GM23338 (cell line): ENCODE measurements around the gene ZNF644. TPM values are rescaled to one million over a fixed set of nuclear protein-coding genes. Genes with fewer than 3 reads are reported as not detected.

Experiments used
- ATAC-seq: fragments of 200-7000 bp; cut with Tn5 transposase; 3 replicates; pipeline ENCODE4 v1.9.1; 2020
- DNase-seq: peaks from one replicate; pipeline ENCODE4 v3.0.0-alpha.2; 2015; ENCODE audit warnings: low spot score
- H2AFZ ChIP-seq: fragments of 200-600 bp; sonication (generic); 2 replicates; pipeline ENCODE4 v1.8.0; 2016; ENCODE audit warnings: antibody characterized with exemption, mild to moderate bottlenecking, moderate library complexity
- H3F3A ChIP-seq: fragments of 200-600 bp; sonication (generic); replicated peaks from 2 replicates; pipeline ENCODE4 v1.8.0; 2017; ENCODE audit warnings: antibody characterized with exemption, mixed run types, low read depth
- H3K27ac ChIP-seq: fragments of 200-600 bp; sonication (generic); 2 replicates; pipeline ENCODE4 v1.6.1; 2016; ENCODE audit warnings: low read depth
- H3K27me3 ChIP-seq: fragments of 200-600 bp; sonication (generic); 2 replicates; pipeline ENCODE4 v1.8.0; 2016; ENCODE audit warnings: mild to moderate bottlenecking, mixed run types, moderate library complexity; ENCODE audit not compliant: insufficient read depth
- H3K36me3 ChIP-seq: fragments of 200-600 bp; sonication (generic); 2 replicates; pipeline ENCODE4 v1.8.0; 2016; ENCODE audit warnings: mild to moderate bottlenecking; ENCODE audit not compliant: insufficient read depth
- H3K4me1 ChIP-seq: fragments of 200-600 bp; sonication (generic); 2 replicates; pipeline ENCODE4 v1.8.0; 2016; ENCODE audit warnings: mild to moderate bottlenecking, moderate library complexity; ENCODE audit not compliant: insufficient read depth
- H3K4me2 ChIP-seq: fragments of 200-600 bp; sonication (generic); 2 replicates; pipeline ENCODE4 v1.7.1; 2017; ENCODE audit warnings: mixed run types
- H3K4me3 ChIP-seq: fragments of 200-600 bp; sonication (generic); 2 replicates; pipeline ENCODE4 v1.6.1; 2016; ENCODE audit warnings: mixed run types
- H3K79me2 ChIP-seq: fragments of 200-600 bp; sonication (generic); replicated peaks from 2 replicates; pipeline ENCODE4 v1.8.0; 2017; ENCODE audit warnings: mild to moderate bottlenecking; ENCODE audit not compliant: insufficient read depth
- H3K9me2 ChIP-seq: fragments of 200-600 bp; sonication (generic); 2 replicates; pipeline ENCODE4 v1.8.0; 2017; ENCODE audit not compliant: insufficient read depth
- H4K20me1 ChIP-seq: fragments of 200-600 bp; sonication (generic); replicated peaks from 2 replicates; pipeline ENCODE4 v1.8.0; 2017; ENCODE audit warnings: mild to moderate bottlenecking; ENCODE audit not compliant: insufficient read depth
- H3K27ac Mint-ChIP-seq: 2 replicates; pipeline ENCODE4 v1.8.0; 2020; ENCODE audit warnings: inconsistent platforms, mild to moderate bottlenecking, moderate library complexity, mixed read lengths
- H3K27me3 Mint-ChIP-seq: 3 replicates; pipeline ENCODE4 v1.8.0; 2022; ENCODE audit warnings: low read depth, mild to moderate bottlenecking, moderate library complexity, mixed read lengths, inconsistent platforms; ENCODE audit not compliant: insufficient read depth, poor library complexity
- H3K36me3 Mint-ChIP-seq: 3 replicates; pipeline ENCODE4 v1.8.0; 2021; ENCODE audit warnings: low read depth, mild to moderate bottlenecking, inconsistent platforms, moderate library complexity, mixed read lengths
- H3K4me1 Mint-ChIP-seq: 3 replicates; pipeline ENCODE4 v1.8.0; 2020; ENCODE audit warnings: mild to moderate bottlenecking, inconsistent platforms, mixed read lengths
- H3K4me3 Mint-ChIP-seq: 3 replicates; pipeline ENCODE4 v1.8.0; 2021; ENCODE audit warnings: moderate library complexity, mild to moderate bottlenecking, inconsistent platforms, mixed read lengths
- H3K9me3 Mint-ChIP-seq: 3 replicates; pipeline ENCODE4 v1.8.0; 2020; ENCODE audit warnings: moderate library complexity, mild to moderate bottlenecking, inconsistent platforms, mixed read lengths
- CREB1 ChIP-seq: fragments of 250-450 bp; sonication (Bioruptor Pico); IDR thresholded peaks from 2 replicates; pipeline ENCODE4 v1.5.0; 2020; ENCODE audit warnings: low read depth, mild to moderate bottlenecking, moderate library complexity
- EZH2 ChIP-seq: fragments of 200-600 bp; sonication (generic); IDR thresholded peaks from one replicate; pipeline ENCODE4 v1.8.0; 2017; ENCODE audit warnings: antibody characterized with exemption, mild to moderate bottlenecking, low read depth; ENCODE audit not compliant: unreplicated experiment
- EZH2phosphoT487 ChIP-seq: fragments of 200-600 bp; sonication (generic); IDR thresholded peaks from one replicate; pipeline ENCODE4 v1.8.1; 2018; ENCODE audit warnings: antibody characterized with exemption; ENCODE audit not compliant: unreplicated experiment
- JUNB ChIP-seq: IDR thresholded peaks from one replicate; pipeline ENCODE4 v1.6.1; 2016; ENCODE audit warnings: antibody characterized with exemption; ENCODE audit not compliant: unreplicated experiment
- NANOG ChIP-seq: IDR thresholded peaks from 2 replicates; pipeline ENCODE4 v1.6.1; 2016; ENCODE audit warnings: antibody characterized with exemption, borderline replicate concordance
- POLR2AphosphoS5 ChIP-seq: IDR thresholded peaks from 2 replicates; pipeline ENCODE4 v1.6.1; 2016; ENCODE audit warnings: antibody characterized with exemption, low read depth
- STAT1 ChIP-seq: IDR thresholded peaks from one replicate; pipeline ENCODE4 v1.6.1; 2016; ENCODE audit warnings: antibody characterized with exemption; ENCODE audit not compliant: unreplicated experiment
- ZNF114 ChIP-seq: fragments of 250-450 bp; sonication (Bioruptor Pico); IDR thresholded peaks from 2 replicates; pipeline ENCODE4 v1.5.0; 2020; ENCODE audit warnings: mild to moderate bottlenecking, moderate library complexity
- ZNF331 ChIP-seq: fragments of 250-450 bp; sonication (Bioruptor Pico); IDR thresholded peaks from 2 replicates; pipeline ENCODE4 v1.5.0; 2020; ENCODE audit warnings: low read depth, mild to moderate bottlenecking, moderate library complexity
- polyA plus RNA-seq: library from polyadenylated mRNA; unstranded; fragments of >200 nt; fragmentation: Nextera tagmentation; extraction: Ambion mirVana; gene quantifications from 2 replicates; pipeline ENCODE4 v1.2.1, GENCODE V29; 2016
- total RNA-seq: library from RNA; depleted of rRNA; stranded (reverse); fragments of >200 nt; shearing (Covaris generic); gene quantifications from 2 replicates; pipeline ENCODE4 v1.2.3, GENCODE V29; 2014
- TF ChIP-seq, protein P1 (sequence below): fragments of 250-450 bp; sonication (Bioruptor Pico); IDR thresholded peaks from 2 replicates; pipeline ENCODE4 v1.5.0; 2020; ENCODE audit warnings: mild to moderate bottlenecking, moderate library complexity
- TF ChIP-seq, protein P2 (sequence below): IDR thresholded peaks from 2 replicates; pipeline ENCODE4 v1.6.1; 2016; ENCODE audit warnings: antibody characterized with exemption
- TF ChIP-seq, protein P3 (sequence below), 2 experiments: fragments of 200-600 bp in 1 of 2; sonication (generic) in 1 of 2; conservative IDR thresholded peaks; 2 replicates each; pipeline versions ENCODE4 v1.5.1 to v1.6.1; 2016 to 2017; ENCODE audit warnings: antibody characterized with exemption in 2 of 2, low read depth in 2 of 2, mild to moderate bottlenecking in 2 of 2, moderate library complexity in 1 of 2

ZNF644 gene
- total and polyA plus RNA-seq, 2 experiments from 2014 or later = 101 to 103 TPM

DNA sequence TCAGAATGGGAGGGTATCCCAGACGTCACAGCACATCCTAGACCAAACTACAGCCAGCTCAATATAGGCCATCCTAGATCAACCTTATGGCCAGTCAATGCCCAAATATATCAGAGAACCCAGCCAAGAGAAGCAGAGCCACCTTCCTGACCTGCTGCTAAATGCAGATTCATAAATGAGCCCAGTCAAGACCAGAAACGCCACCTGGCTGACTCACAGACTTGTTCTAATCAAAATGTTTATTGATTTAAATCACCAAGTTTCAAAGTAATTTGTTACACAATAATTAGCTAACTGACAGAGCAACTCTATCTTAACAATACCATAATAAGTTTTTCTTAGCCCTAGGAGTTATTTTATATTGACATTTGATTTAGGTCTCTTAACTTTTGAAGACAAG is 28.6 kb downstream of the ZNF644 start:
- H3F3A ChIP-seq = no peaks in the 10 kb centered on the region
- no peak overlapping the region for H3K4me2 ChIP-seq
- Mint-ChIP-seq H3K4me1 (peaks cover 35% of the 10 kb centered on the region), H3K27me3 (peaks cover 3% of the 10 kb centered on the region), H3K36me3 (peaks cover 89% of the 10 kb centered on the region), H3K9me3 (peaks cover 46% of the 10 kb centered on the region), H3K4me3 (no peak overlapping the region), H3K27ac (no peak overlapping the region)
- no peak overlapping the region for H2AFZ ChIP-seq
- peaks cover 23% of the 10 kb centered on the region for H3K4me1 ChIP-seq
- peaks cover 100% of the 10 kb centered on the region for H3K79me2 ChIP-seq
- H3K36me3 ChIP-seq = peaks cover 28% of the 10 kb centered on the region
- H3K27ac ChIP-seq = no peak overlapping the region
- H3K9me2 ChIP-seq = no peaks in the 10 kb centered on the region
- no peak for TF ChIP-seq ZNF331 (CRISPR knock-in tag)
- TF ChIP-seq JUNB = no peak
- no peak for TF ChIP-seq NANOG
- TF ChIP-seq, protein P1, sequence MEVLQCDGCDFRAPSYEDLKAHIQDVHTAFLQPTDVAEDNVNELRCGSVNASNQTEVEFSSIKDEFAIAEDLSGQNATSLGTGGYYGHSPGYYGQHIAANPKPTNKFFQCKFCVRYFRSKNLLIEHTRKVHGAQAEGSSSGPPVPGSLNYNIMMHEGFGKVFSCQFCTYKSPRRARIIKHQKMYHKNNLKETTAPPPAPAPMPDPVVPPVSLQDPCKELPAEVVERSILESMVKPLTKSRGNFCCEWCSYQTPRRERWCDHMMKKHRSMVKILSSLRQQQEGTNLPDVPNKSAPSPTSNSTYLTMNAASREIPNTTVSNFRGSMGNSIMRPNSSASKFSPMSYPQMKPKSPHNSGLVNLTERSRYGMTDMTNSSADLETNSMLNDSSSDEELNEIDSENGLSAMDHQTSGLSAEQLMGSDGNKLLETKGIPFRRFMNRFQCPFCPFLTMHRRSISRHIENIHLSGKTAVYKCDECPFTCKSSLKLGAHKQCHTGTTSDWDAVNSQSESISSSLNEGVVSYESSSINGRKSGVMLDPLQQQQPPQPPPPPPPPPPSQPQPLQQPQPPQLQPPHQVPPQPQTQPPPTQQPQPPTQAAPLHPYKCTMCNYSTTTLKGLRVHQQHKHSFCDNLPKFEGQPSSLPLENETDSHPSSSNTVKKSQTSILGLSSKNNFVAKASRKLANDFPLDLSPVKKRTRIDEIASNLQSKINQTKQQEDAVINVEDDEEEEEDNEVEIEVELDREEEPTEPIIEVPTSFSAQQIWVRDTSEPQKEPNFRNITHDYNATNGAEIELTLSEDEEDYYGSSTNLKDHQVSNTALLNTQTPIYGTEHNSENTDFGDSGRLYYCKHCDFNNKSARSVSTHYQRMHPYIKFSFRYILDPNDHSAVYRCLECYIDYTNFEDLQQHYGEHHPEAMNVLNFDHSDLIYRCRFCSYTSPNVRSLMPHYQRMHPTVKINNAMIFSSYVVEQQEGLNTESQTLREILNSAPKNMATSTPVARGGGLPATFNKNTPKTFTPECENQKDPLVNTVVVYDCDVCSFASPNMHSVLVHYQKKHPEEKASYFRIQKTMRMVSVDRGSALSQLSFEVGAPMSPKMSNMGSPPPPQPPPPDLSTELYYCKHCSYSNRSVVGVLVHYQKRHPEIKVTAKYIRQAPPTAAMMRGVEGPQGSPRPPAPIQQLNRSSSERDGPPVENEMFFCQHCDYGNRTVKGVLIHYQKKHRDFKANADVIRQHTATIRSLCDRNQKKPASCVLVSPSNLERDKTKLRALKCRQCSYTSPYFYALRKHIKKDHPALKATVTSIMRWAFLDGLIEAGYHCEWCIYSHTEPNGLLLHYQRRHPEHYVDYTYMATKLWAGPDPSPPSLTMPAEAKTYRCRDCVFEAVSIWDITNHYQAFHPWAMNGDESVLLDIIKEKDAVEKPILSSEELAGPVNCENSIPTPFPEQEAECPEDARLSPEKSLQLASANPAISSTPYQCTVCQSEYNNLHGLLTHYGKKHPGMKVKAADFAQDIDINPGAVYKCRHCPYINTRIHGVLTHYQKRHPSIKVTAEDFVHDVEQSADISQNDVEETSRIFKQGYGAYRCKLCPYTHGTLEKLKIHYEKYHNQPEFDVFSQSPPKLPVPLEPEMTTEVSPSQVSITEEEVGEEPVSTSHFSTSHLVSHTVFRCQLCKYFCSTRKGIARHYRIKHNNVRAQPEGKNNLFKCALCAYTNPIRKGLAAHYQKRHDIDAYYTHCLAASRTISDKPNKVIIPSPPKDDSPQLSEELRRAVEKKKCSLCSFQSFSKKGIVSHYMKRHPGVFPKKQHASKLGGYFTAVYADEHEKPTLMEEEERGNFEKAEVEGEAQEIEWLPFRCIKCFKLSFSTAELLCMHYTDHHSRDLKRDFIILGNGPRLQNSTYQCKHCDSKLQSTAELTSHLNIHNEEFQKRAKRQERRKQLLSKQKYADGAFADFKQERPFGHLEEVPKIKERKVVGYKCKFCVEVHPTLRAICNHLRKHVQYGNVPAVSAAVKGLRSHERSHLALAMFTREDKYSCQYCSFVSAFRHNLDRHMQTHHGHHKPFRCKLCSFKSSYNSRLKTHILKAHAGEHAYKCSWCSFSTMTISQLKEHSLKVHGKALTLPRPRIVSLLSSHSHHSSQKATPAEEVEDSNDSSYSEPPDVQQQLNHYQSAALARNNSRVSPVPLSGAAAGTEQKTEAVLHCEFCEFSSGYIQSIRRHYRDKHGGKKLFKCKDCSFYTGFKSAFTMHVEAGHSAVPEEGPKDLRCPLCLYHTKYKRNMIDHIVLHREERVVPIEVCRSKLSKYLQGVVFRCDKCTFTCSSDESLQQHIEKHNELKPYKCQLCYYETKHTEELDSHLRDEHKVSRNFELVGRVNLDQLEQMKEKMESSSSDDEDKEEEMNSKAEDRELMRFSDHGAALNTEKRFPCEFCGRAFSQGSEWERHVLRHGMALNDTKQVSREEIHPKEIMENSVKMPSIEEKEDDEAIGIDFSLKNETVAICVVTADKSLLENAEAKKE (CRISPR knock-in tag) = no peak
- TF ChIP-seq, protein P2, sequence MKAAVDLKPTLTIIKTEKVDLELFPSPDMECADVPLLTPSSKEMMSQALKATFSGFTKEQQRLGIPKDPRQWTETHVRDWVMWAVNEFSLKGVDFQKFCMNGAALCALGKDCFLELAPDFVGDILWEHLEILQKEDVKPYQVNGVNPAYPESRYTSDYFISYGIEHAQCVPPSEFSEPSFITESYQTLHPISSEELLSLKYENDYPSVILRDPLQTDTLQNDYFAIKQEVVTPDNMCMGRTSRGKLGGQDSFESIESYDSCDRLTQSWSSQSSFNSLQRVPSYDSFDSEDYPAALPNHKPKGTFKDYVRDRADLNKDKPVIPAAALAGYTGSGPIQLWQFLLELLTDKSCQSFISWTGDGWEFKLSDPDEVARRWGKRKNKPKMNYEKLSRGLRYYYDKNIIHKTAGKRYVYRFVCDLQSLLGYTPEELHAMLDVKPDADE = no peak
- no peak for TF ChIP-seq POLR2AphosphoS5
- TF ChIP-seq EZH2phosphoT487 = no peak
- no peak for TF ChIP-seq STAT1
- TF ChIP-seq, protein P3, sequence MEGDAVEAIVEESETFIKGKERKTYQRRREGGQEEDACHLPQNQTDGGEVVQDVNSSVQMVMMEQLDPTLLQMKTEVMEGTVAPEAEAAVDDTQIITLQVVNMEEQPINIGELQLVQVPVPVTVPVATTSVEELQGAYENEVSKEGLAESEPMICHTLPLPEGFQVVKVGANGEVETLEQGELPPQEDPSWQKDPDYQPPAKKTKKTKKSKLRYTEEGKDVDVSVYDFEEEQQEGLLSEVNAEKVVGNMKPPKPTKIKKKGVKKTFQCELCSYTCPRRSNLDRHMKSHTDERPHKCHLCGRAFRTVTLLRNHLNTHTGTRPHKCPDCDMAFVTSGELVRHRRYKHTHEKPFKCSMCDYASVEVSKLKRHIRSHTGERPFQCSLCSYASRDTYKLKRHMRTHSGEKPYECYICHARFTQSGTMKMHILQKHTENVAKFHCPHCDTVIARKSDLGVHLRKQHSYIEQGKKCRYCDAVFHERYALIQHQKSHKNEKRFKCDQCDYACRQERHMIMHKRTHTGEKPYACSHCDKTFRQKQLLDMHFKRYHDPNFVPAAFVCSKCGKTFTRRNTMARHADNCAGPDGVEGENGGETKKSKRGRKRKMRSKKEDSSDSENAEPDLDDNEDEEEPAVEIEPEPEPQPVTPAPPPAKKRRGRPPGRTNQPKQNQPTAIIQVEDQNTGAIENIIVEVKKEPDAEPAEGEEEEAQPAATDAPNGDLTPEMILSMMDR (conservative IDR thresholded peaks at IDR 0.05; ENCODE audit: low read depth in 2 of 2) = no peak
- no peak for TF ChIP-seq ZNF114 (CRISPR knock-in tag)
- no peak for TF ChIP-seq EZH2
- TF ChIP-seq CREB1 = no peak
- H3K4me3 ChIP-seq = no peak overlapping the region
- H4K20me1 ChIP-seq = peaks cover 53% of the 10 kb centered on the region
- DNase-seq (no peak), ATAC-seq (no peak)
- H3K27me3 ChIP-seq = no peaks in the 10 kb centered on the region
